SU-DHL-6 (cell line): Measurements from ENCODE around the gene SDK1.

Source experiments
- H2AFZ ChIP-seq: fragments of 200-600 bp; sonication (generic); 2 replicates; pipeline ENCODE4 v1.6.1; 2014; ENCODE audit warnings: low read depth, mild to moderate bottlenecking, moderate library complexity, mixed read lengths, antibody characterized with exemption, low read length; ENCODE audit not compliant: severe bottlenecking
- H3F3A ChIP-seq: fragments of 200-600 bp; shearing (Covaris generic); 2 replicates; pipeline ENCODE4 v1.6.0; 2016; ENCODE audit warnings: antibody characterized with exemption, mild to moderate bottlenecking; ENCODE audit not compliant: insufficient read depth
- H3K27ac ChIP-seq: fragments of 200-600 bp; sonication (generic); 2 replicates; pipeline ENCODE4 v1.5.1; 2016; ENCODE audit warnings: low read depth, mild to moderate bottlenecking, low read length, moderate library complexity, mixed read lengths
- H3K27me3 ChIP-seq: fragments of 200-600 bp; sonication (generic), shearing (Covaris generic); 2 replicates; pipeline ENCODE4 v1.6.0; 2014; ENCODE audit warnings: mild to moderate bottlenecking, low read length
- H3K36me3 ChIP-seq: fragments of 200-600 bp; sonication (generic); 2 replicates; pipeline ENCODE4 v1.6.1; 2014; ENCODE audit warnings: mild to moderate bottlenecking, low read length, mixed read lengths
- H3K4me2 ChIP-seq: fragments of 300-600, 200-600 bp; shearing (Covaris generic), sonication (generic); 2 replicates; pipeline ENCODE4 v1.6.0; 2014; ENCODE audit warnings: low read length, low read depth, mild to moderate bottlenecking; ENCODE audit not compliant: poor library complexity, severe bottlenecking
- H3K4me3 ChIP-seq: fragments of 200-600 bp; sonication (generic); 2 replicates; pipeline ENCODE4 v1.5.1; 2014; ENCODE audit warnings: antibody characterized with exemption, low read length, mild to moderate bottlenecking, mixed read lengths; ENCODE audit not compliant: insufficient read depth, poor library complexity, severe bottlenecking
- H3K79me2 ChIP-seq: fragments of 200-600 bp; sonication (generic); 2 replicates; pipeline ENCODE4 v1.6.1; 2014; ENCODE audit warnings: mild to moderate bottlenecking, low read length, moderate library complexity; ENCODE audit not compliant: insufficient read depth
- H3K9ac ChIP-seq: fragments of 200-600 bp; sonication (generic); 2 replicates; pipeline ENCODE4 v1.7.0; 2014; ENCODE audit warnings: mild to moderate bottlenecking, low read length
- H3K9me2 ChIP-seq: fragments of 200-600 bp; sonication (generic); replicated peaks from 2 replicates; pipeline ENCODE4 v1.6.1; 2014; ENCODE audit warnings: low read length; ENCODE audit not compliant: insufficient read depth
- H3K9me3 ChIP-seq: fragments of 200-600 bp; sonication (generic); 2 replicates; pipeline ENCODE4 v1.6.1; 2014; ENCODE audit warnings: low read length, mixed read lengths; ENCODE audit not compliant: insufficient read depth
- H4K20me1 ChIP-seq: fragments of 200-600 bp; sonication (generic); 2 replicates; pipeline ENCODE4 v1.6.1; 2014; ENCODE audit warnings: low read depth, mild to moderate bottlenecking, antibody characterized with exemption, low read length, moderate library complexity, mixed read lengths
- CTCF ChIP-seq: fragments of 200-600 bp; sonication (generic); IDR thresholded peaks from one replicate; pipeline ENCODE4 v1.5.1; 2017; ENCODE audit warnings: antibody characterized with exemption, mild to moderate bottlenecking, low read length, moderate library complexity; ENCODE audit not compliant: insufficient read depth, poor library complexity, severe bottlenecking
- EZH2phosphoT487 ChIP-seq: fragments of 200-600 bp; sonication (generic), shearing (Covaris generic); conservative IDR thresholded peaks from 2 replicates; pipeline ENCODE4 v1.6.1; 2018; ENCODE audit warnings: mild to moderate bottlenecking, antibody characterized with exemption, low read length, moderate library complexity, mixed read lengths

Gene SDK1

GRCh38 chr7:4074407-4074806 lies 773.4 kb downstream of the SDK1 start:
- no peak for TF ChIP-seq CTCF
- no peak for TF ChIP-seq EZH2phosphoT487
- Histone ChIP-seq H3K9me2 (no peaks in the 10 kb centered on the region), H3F3A (no peaks in the 10 kb centered on the region), H3K36me3 (no peaks in the 10 kb centered on the region), H3K9ac (no peak overlapping the region), H3K27me3 (no peaks in the 10 kb centered on the region), H3K4me2 (no peak overlapping the region), H3K79me2 (no peaks in the 10 kb centered on the region), H3K27ac (no peak overlapping the region), H3K4me3 (no peak overlapping the region), H2AFZ (no peak overlapping the region), H4K20me1 (no peaks in the 10 kb centered on the region), H3K9me3 (no peaks in the 10 kb centered on the region)

- Histone ChIP-seq H3F3A (no peaks in the 10 kb centered on the region), H4K20me1 (no peaks in the 10 kb centered on the region), H3K4me2 (no peak overlapping the region), H3K36me3 (no peaks in the 10 kb centered on the region), H2AFZ (no peak overlapping the region), H3K79me2 (no peaks in the 10 kb centered on the region), H3K27ac (no peak overlapping the region), H3K27me3 (no peaks in the 10 kb centered on the region), H3K9me3 (no peaks in the 10 kb centered on the region), H3K9ac (no peak overlapping the region), H3K9me2 (no peaks in the 10 kb centered on the region), H3K4me3 (no peak overlapping the region)
- TF ChIP-seq EZH2phosphoT487 = no peak
- no peak for TF ChIP-seq CTCF
These were observed 773.9 kb downstream of the SDK1 start for GRCh38 chr7:4074994-4075393.

GRCh38 chr7:4076701-4077294 lies 775.7 kb downstream of the SDK1 start:
- no peaks in the 10 kb centered on the region for H3K36me3 ChIP-seq
- no peaks in the 10 kb centered on the region for H3K27me3 ChIP-seq
- no peaks in the 10 kb centered on the region for H3K9me2 ChIP-seq
- H4K20me1 ChIP-seq = no peaks in the 10 kb centered on the region
- H3K9ac ChIP-seq = no peak overlapping the region
- no peak overlapping the region for H3K27ac ChIP-seq
- no peak overlapping the region for H3K4me2 ChIP-seq
- TF ChIP-seq EZH2phosphoT487 (no peak), CTCF (no peak)
- no peaks in the 10 kb centered on the region for H3K9me3 ChIP-seq
- no peak overlapping the region for H2AFZ ChIP-seq
- no peaks in the 10 kb centered on the region for H3F3A ChIP-seq
- H3K4me3 ChIP-seq = no peak overlapping the region
- no peaks in the 10 kb centered on the region for H3K79me2 ChIP-seq
